ENCODE data around the gene TAF1. TPM values are rescaled to one million over a fixed set of nuclear protein-coding genes. Genes with fewer than 3 reads are reported as not detected.

TAF1 gene
- total and polyA plus RNA-seq, 2 donors (not counting 3 experiments of a cell fraction or from before 2014, with no cell fraction given): 8.2 to 41.0 TPM

DNA sequence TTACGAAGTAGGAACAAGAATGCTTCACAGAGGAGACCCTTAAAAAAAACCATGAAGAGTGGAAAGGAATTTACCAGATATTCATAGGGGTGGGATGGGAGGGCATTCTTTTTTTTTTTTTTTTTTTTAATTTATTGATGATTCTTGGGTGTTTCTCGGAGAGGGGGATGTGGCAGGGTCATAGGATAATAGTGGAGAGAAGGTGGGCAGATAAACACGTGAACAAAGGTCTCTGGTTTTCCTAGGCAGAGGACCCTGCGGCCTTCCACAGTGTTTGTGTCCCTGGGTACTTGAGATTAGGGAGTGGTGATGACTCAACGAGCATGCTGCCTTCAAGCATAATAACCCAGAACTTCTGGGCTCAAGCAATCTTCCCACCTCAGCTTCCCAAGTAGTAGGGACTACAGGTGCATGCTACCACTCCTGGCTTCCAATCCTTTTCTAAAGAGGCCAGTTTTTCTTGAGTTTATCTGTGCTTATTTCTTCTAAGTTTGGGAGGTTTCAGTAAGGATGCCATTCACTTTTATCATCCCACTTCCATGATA lies 100.9 kb downstream of the TAF1 start:
- H3K27me3 ChIP-seq (ENCODE audit: control insufficient read depth in 2 of 2, insufficient read depth in 2 of 2, low read length in 2 of 2): no peaks in the 10 kb centered on the region
- BruUV-seq (replicated peaks): no TSS peak
- ChIA-PET CTCF (no interaction called here), POLR2A (no interaction called here)
- no peak overlapping the region for H3K27ac ChIP-seq (ENCODE audit: insufficient read depth, low read depth, low read length)
- peaks cover 0 to 3% of the 10 kb centered on the region in 2 experiments for H3K36me3 ChIP-seq (ENCODE audit: control insufficient read depth in 2 of 2, extremely low read depth in 1 of 2, insufficient read depth in 2 of 2, low read length in 2 of 2)
- no peak for DNase-seq (ENCODE audit: low read depth, low spot score)
- H3K79me2 ChIP-seq (ENCODE audit: control insufficient read depth, insufficient read depth, low read length): no peaks in the 10 kb centered on the region
- no peaks in the 10 kb centered on the region for H3K9me3 ChIP-seq (replicated peaks; ENCODE audit: control insufficient read depth, insufficient read depth, low read length)
- no peak overlapping the region for H3K9ac ChIP-seq (replicated peaks; ENCODE audit: extremely low read depth, insufficient read depth, low read length)
- H3K9me1 ChIP-seq (replicated peaks; ENCODE audit: control insufficient read depth, extremely low read depth, insufficient read depth, low read length): no peaks in the 10 kb centered on the region
- no peak for FAIRE-seq
- dilution Hi-C loops (cut with MboI; ENCODE audit: extremely low pct_ligation_motif_present, low sequenced_read_pairs) (no loop called here), intact Hi-C loops (cut with micrococcal nuclease) (no loop called here)
- H2AFZ ChIP-seq (ENCODE audit: low read depth, low read length): no peak overlapping the region
- H3K4me3 ChIP-seq (replicated peaks in 1 of 3; ENCODE audit: insufficient read depth in 1 of 3, low read depth in 1 of 3, low read length in 3 of 3): no peak overlapping the region
- H4K20me1 ChIP-seq (replicated peaks; ENCODE audit: control insufficient read depth, extremely low read depth, insufficient read depth, low read length): no peaks in the 10 kb centered on the region
- TF ChIP-seq MYC (IDR thresholded peaks at IDR 0.05; ENCODE audit: low read depth, low read length) (no peak), POLR2A (IDR thresholded peaks at IDR 0.05; ENCODE audit: low read depth, low read length) (no peak), JUN (IDR thresholded peaks at IDR 0.05; ENCODE audit: borderline replicate concordance, insufficient read depth, insufficient read length, low read depth) (no peak), FOS (IDR thresholded peaks at IDR 0.05; ENCODE audit: borderline replicate concordance, insufficient read depth, low read length) (no peak), EZH2 (IDR thresholded peaks at IDR 0.05; ENCODE audit: borderline replicate concordance, low read depth, low read length, severe bottlenecking) (no peak), GATA2 (IDR thresholded peaks at IDR 0.05; ENCODE audit: insufficient read depth, insufficient read length, low read depth, low read length) (no peak), POLR2AphosphoS5 (IDR thresholded peaks at IDR 0.05; ENCODE audit: insufficient read depth, low read depth, low read length) (no peak)
- TF ChIP-seq, protein P1, sequence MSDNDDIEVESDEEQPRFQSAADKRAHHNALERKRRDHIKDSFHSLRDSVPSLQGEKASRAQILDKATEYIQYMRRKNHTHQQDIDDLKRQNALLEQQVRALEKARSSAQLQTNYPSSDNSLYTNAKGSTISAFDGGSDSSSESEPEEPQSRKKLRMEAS (IDR thresholded peaks at IDR 0.05; ENCODE audit: insufficient read depth, insufficient read length): no peak
- TF ChIP-seq, protein P2, sequence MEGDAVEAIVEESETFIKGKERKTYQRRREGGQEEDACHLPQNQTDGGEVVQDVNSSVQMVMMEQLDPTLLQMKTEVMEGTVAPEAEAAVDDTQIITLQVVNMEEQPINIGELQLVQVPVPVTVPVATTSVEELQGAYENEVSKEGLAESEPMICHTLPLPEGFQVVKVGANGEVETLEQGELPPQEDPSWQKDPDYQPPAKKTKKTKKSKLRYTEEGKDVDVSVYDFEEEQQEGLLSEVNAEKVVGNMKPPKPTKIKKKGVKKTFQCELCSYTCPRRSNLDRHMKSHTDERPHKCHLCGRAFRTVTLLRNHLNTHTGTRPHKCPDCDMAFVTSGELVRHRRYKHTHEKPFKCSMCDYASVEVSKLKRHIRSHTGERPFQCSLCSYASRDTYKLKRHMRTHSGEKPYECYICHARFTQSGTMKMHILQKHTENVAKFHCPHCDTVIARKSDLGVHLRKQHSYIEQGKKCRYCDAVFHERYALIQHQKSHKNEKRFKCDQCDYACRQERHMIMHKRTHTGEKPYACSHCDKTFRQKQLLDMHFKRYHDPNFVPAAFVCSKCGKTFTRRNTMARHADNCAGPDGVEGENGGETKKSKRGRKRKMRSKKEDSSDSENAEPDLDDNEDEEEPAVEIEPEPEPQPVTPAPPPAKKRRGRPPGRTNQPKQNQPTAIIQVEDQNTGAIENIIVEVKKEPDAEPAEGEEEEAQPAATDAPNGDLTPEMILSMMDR (IDR thresholded peaks at IDR 0.05; ENCODE audit: extremely low read depth in 1 of 2, insufficient read depth in 1 of 2, low read depth in 1 of 2, low read length in 2 of 2): no peak
- no peak overlapping the region for H3K4me2 ChIP-seq (ENCODE audit: insufficient read depth, low read length)
- H3K4me1 ChIP-seq (ENCODE audit: control insufficient read depth, extremely low read depth, insufficient read depth, low read length): no peaks in the 10 kb centered on the region
